ENCODE data around the gene TENM4.

Gene TENM4

DNA sequence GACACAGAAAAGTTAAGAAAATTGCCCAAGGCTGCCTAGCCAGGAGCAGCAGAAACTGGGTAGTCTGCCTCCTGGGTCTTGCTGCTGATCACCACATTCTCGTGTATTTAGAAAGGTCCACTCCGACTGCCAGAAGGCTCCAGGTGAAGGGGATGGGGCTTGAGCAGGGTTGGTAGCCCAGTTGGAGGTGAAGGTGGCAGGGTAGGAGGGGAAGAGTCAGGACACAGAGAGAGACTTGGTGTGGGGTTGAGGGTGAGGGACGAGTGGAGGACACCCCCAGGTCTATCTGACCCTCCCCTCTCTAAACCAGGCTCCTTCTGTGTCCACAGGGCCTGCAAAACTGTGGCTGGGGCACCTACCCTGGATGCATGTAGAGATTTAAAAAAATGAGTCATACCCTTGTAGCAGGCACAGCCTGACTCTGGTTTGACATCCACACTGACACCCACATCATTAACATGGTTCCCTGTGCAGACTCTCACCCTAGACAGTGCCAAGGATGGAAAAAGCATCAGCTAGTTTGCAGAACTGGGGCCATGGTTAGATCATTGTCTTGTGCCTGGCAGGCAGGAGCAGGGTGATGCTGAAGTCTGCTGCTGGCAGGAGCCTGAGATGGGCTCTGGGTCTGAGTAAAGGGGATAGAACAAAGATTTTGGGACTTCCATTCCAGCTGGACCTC lies 273.2 kb downstream of the TENM4 start (continued):
- TF ChIP-seq, protein P1, sequence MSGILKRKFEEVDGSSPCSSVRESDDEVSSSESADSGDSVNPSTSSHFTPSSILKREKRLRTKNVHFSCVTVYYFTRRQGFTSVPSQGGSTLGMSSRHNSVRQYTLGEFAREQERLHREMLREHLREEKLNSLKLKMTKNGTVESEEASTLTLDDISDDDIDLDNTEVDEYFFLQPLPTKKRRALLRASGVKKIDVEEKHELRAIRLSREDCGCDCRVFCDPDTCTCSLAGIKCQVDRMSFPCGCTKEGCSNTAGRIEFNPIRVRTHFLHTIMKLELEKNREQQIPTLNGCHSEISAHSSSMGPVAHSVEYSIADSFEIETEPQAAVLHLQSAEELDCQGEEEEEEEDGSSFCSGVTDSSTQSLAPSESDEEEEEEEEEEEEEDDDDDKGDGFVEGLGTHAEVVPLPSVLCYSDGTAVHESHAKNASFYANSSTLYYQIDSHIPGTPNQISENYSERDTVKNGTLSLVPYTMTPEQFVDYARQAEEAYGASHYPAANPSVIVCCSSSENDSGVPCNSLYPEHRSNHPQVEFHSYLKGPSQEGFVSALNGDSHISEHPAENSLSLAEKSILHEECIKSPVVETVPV (CRISPR knock-in tag; IDR thresholded peaks at IDR 0.05), result no peak
- no peak for TF ChIP-seq OSR1 (CRISPR knock-in tag; IDR thresholded peaks at IDR 0.05)

DNA sequence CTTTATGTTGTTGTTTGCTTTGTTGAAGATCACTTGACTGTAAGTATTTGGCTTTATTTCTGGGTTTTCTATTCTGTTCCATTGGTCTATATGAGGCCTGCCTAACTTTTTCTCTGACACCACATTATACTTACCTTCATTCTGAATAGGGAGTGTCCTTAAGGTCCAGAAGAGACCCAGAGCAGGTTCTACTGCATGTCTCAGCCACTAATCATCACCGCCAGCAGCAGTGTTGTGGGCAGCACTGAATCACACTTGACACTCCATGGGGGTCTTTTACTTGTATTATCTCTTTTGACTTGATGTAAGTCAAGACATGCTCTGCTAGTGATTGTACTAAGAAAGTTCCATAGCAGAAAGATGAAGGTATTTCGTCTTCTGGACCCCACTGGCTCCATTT lies 274.9 kb downstream of the TENM4 start:
- ATAC-seq, result no peak
- TF ChIP-seq ISL1 (CRISPR knock-in tag; IDR thresholded peaks at IDR 0.05), result no peak
- no peak for TF ChIP-seq ZNF565 (CRISPR knock-in tag; conservative IDR thresholded peaks at IDR 0.05; ENCODE audit: low read depth)
- TF ChIP-seq ESRRG (CRISPR knock-in tag; IDR thresholded peaks at IDR 0.05), result no peak
- TF ChIP-seq, protein P2, sequence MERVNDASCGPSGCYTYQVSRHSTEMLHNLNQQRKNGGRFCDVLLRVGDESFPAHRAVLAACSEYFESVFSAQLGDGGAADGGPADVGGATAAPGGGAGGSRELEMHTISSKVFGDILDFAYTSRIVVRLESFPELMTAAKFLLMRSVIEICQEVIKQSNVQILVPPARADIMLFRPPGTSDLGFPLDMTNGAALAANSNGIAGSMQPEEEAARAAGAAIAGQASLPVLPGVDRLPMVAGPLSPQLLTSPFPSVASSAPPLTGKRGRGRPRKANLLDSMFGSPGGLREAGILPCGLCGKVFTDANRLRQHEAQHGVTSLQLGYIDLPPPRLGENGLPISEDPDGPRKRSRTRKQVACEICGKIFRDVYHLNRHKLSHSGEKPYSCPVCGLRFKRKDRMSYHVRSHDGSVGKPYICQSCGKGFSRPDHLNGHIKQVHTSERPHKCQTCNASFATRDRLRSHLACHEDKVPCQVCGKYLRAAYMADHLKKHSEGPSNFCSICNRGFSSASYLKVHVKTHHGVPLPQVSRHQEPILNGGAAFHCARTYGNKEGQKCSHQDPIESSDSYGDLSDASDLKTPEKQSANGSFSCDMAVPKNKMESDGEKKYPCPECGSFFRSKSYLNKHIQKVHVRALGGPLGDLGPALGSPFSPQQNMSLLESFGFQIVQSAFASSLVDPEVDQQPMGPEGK (CRISPR knock-in tag; IDR thresholded peaks at IDR 0.05; ENCODE audit: borderline replicate concordance), result no peak
- no peak for TF ChIP-seq ZFP3 (CRISPR knock-in tag; IDR thresholded peaks at IDR 0.05)
- TF ChIP-seq TOX (CRISPR knock-in tag; IDR thresholded peaks at IDR 0.05; ENCODE audit: borderline replicate concordance), result no peak
- no peak for TF ChIP-seq GLIS3 (CRISPR knock-in tag; IDR thresholded peaks at IDR 0.05)
- TF ChIP-seq, protein P3, sequence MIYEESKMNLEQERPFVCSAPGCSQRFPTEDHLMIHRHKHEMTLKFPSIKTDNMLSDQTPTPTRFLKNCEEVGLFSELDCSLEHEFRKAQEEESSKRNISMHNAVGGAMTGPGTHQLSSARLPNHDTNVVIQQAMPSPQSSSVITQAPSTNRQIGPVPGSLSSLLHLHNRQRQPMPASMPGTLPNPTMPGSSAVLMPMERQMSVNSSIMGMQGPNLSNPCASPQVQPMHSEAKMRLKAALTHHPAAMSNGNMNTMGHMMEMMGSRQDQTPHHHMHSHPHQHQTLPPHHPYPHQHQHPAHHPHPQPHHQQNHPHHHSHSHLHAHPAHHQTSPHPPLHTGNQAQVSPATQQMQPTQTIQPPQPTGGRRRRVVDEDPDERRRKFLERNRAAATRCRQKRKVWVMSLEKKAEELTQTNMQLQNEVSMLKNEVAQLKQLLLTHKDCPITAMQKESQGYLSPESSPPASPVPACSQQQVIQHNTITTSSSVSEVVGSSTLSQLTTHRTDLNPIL (CRISPR knock-in tag; IDR thresholded peaks at IDR 0.05; ENCODE audit: low read depth), result no peak
- no peak for TF ChIP-seq PPARA (CRISPR knock-in tag; IDR thresholded peaks at IDR 0.05; ENCODE audit: borderline replicate concordance)
- TF ChIP-seq TCF4 (CRISPR knock-in tag; IDR thresholded peaks at IDR 0.05; ENCODE audit: borderline replicate concordance), result no peak

DNA sequence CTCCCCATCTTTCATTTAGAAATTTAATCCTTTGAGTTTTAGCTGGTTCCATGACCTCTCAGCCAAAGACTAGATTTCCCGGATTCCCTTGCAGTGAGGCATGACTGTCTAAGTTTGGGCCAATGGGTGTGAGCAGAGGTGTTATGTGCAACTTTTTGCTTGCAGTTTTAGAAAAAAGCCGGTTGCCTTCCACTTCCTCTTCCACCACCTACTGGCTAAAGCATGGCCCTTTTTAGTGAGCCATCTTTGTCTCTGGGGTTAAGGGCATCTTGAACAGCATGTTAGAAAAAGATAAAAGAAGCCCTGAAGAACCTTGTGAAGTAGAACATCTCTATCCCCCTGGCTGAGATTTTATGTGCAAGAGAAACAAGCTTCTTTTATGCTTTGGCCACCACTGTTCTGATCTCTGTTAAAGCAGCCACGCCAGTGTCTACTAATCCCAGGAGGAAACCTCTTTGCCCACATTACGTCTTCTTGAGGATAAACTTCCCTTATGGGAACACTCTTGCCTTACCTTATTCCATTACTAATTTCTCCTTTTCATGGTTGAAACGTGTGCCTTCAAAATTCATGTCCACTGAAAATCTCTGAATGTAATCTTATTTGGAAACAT lies 279.9 kb downstream of the TENM4 start:
- TF ChIP-seq, protein P4, sequence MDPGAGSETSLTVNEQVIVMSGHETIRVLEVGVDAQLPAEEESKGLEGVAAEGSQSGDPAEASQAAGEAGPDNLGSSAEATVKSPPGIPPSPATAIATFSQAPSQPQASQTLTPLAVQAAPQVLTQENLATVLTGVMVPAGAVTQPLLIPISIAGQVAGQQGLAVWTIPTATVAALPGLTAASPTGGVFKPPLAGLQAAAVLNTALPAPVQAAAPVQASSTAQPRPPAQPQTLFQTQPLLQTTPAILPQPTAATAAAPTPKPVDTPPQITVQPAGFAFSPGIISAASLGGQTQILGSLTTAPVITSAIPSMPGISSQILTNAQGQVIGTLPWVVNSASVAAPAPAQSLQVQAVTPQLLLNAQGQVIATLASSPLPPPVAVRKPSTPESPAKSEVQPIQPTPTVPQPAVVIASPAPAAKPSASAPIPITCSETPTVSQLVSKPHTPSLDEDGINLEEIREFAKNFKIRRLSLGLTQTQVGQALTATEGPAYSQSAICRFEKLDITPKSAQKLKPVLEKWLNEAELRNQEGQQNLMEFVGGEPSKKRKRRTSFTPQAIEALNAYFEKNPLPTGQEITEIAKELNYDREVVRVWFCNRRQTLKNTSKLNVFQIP (CRISPR knock-in tag; IDR thresholded peaks at IDR 0.05; ENCODE audit: borderline replicate concordance, low read depth), result no peak
- no peak for TF ChIP-seq PPARA (CRISPR knock-in tag; IDR thresholded peaks at IDR 0.05; ENCODE audit: borderline replicate concordance)
- TF ChIP-seq, protein P2 (CRISPR knock-in tag; IDR thresholded peaks at IDR 0.05; ENCODE audit: borderline replicate concordance), result no peak
- TF ChIP-seq ZNF8 (CRISPR knock-in tag; IDR thresholded peaks at IDR 0.05), result no peak
- TF ChIP-seq TOX (CRISPR knock-in tag; IDR thresholded peaks at IDR 0.05; ENCODE audit: borderline replicate concordance), result no peak
- TF ChIP-seq OSR1 (CRISPR knock-in tag; IDR thresholded peaks at IDR 0.05), result no peak
- TF ChIP-seq, protein P5, sequence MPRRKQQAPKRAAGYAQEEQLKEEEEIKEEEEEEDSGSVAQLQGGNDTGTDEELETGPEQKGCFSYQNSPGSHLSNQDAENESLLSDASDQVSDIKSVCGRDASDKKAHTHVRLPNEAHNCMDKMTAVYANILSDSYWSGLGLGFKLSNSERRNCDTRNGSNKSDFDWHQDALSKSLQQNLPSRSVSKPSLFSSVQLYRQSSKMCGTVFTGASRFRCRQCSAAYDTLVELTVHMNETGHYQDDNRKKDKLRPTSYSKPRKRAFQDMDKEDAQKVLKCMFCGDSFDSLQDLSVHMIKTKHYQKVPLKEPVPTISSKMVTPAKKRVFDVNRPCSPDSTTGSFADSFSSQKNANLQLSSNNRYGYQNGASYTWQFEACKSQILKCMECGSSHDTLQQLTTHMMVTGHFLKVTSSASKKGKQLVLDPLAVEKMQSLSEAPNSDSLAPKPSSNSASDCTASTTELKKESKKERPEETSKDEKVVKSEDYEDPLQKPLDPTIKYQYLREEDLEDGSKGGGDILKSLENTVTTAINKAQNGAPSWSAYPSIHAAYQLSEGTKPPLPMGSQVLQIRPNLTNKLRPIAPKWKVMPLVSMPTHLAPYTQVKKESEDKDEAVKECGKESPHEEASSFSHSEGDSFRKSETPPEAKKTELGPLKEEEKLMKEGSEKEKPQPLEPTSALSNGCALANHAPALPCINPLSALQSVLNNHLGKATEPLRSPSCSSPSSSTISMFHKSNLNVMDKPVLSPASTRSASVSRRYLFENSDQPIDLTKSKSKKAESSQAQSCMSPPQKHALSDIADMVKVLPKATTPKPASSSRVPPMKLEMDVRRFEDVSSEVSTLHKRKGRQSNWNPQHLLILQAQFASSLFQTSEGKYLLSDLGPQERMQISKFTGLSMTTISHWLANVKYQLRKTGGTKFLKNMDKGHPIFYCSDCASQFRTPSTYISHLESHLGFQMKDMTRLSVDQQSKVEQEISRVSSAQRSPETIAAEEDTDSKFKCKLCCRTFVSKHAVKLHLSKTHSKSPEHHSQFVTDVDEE (CRISPR knock-in tag; IDR thresholded peaks at IDR 0.05), result no peak
- TF ChIP-seq GLIS3 (CRISPR knock-in tag; IDR thresholded peaks at IDR 0.05), result no peak
- TF ChIP-seq ZNF70 (CRISPR knock-in tag; IDR thresholded peaks at IDR 0.05), result no peak
- TF ChIP-seq, protein P1 (CRISPR knock-in tag; IDR thresholded peaks at IDR 0.05), result no peak
- TF ChIP-seq TCF4 (CRISPR knock-in tag; IDR thresholded peaks at IDR 0.05; ENCODE audit: borderline replicate concordance), result no peak

More for the DNA sequence above, 279.9 kb downstream of the TENM4 start:
- ATAC-seq, result peak; percentile 70
